Mesendoderm (in vitro differentiated cells): ENCODE results near the gene PRKAR2B.

Experiments
- DNase-seq: peaks from one replicate; pipeline ENCODE4 v3.0.0; 2013
- H2AK5ac ChIP-seq: 2 replicates; pipeline ENCODE4 v1.6.1; 2013; ENCODE audit warnings: low read length, inconsistent platforms
- H2BK120ac ChIP-seq: 2 replicates; pipeline ENCODE4 v1.6.1; 2013; ENCODE audit warnings: low read depth, mild to moderate bottlenecking, low read length, moderate library complexity, mixed read lengths
- H2BK15ac ChIP-seq: replicated peaks from 2 replicates; pipeline ENCODE4 v1.6.1; 2013; ENCODE audit warnings: low read depth, mild to moderate bottlenecking, moderate library complexity
- H2BK5ac ChIP-seq: 2 replicates; pipeline ENCODE4 v1.6.1; 2013; ENCODE audit warnings: low read length, inconsistent platforms
- H3K18ac ChIP-seq: 2 replicates; pipeline ENCODE4 v1.6.1; 2013; ENCODE audit warnings: mild to moderate bottlenecking, low read length, mixed read lengths
- H3K23ac ChIP-seq: one replicate; pipeline ENCODE4 v1.6.1; 2013; ENCODE audit warnings: low read length
- H3K27ac ChIP-seq: 2 replicates; pipeline ENCODE4 v1.5.1; 2013; ENCODE audit warnings: low read depth, mild to moderate bottlenecking, inconsistent platforms, low read length, moderate library complexity
- H3K27me3 ChIP-seq: 2 replicates; pipeline ENCODE4 v1.6.1; 2013; ENCODE audit warnings: low read length, control low read depth, mild to moderate bottlenecking, inconsistent platforms; ENCODE audit not compliant: insufficient read depth, poor library complexity
- H3K36me3 ChIP-seq: 2 replicates; pipeline ENCODE4 v1.6.1; 2013; ENCODE audit warnings: low read length, inconsistent platforms; ENCODE audit not compliant: control insufficient read depth, insufficient read depth
- H3K4ac ChIP-seq: one replicate; pipeline ENCODE4 v1.6.1; 2013; ENCODE audit warnings: low read depth, mild to moderate bottlenecking, low read length, moderate library complexity
- H3K4me1 ChIP-seq: 2 replicates; pipeline ENCODE4 v1.6.1; 2013; ENCODE audit warnings: low read depth, low read length, inconsistent platforms; ENCODE audit not compliant: control insufficient read depth
- H3K4me2 ChIP-seq: 2 replicates; pipeline ENCODE4 v1.6.1; 2013; ENCODE audit warnings: low read length
- H3K4me3 ChIP-seq: 2 replicates; pipeline ENCODE4 v1.5.1; 2013; ENCODE audit warnings: mild to moderate bottlenecking, low read length
- H3K56ac ChIP-seq: one replicate; pipeline ENCODE4 v1.6.1; 2013; ENCODE audit warnings: low read length
- H3K79me1 ChIP-seq: 2 replicates; pipeline ENCODE4 v1.6.1; 2013; ENCODE audit warnings: low read length, inconsistent platforms
- H3K79me2 ChIP-seq: 2 replicates; pipeline ENCODE4 v1.6.1; 2013; ENCODE audit warnings: mild to moderate bottlenecking, low read length; ENCODE audit not compliant: control insufficient read depth, insufficient read depth
- H3K9ac ChIP-seq: 2 replicates; pipeline ENCODE4 v1.6.1; 2013; ENCODE audit warnings: low read length, inconsistent platforms
- H4K5ac ChIP-seq: one replicate; pipeline ENCODE4 v1.6.1; 2013; ENCODE audit warnings: low read length
- H4K8ac ChIP-seq: one replicate; pipeline ENCODE4 v1.6.1; 2013; ENCODE audit warnings: low read depth, mild to moderate bottlenecking, control low read depth, low read length, moderate library complexity
- WGBS: extraction: QIAGEN DNeasy Blood & Tissue Kit; methylation state at CpG from one replicate; pipeline ENCODE4 v1.1.7; 2013; ENCODE audit warnings: low lambda C conversion rate, missing lambda C conversion rate; ENCODE audit not compliant: insufficient coverage; ENCODE audit errors: extremely low coverage; 5-methylcytosine and 5-hydroxymethylcytosine counted together

Gene PRKAR2B

DNA sequence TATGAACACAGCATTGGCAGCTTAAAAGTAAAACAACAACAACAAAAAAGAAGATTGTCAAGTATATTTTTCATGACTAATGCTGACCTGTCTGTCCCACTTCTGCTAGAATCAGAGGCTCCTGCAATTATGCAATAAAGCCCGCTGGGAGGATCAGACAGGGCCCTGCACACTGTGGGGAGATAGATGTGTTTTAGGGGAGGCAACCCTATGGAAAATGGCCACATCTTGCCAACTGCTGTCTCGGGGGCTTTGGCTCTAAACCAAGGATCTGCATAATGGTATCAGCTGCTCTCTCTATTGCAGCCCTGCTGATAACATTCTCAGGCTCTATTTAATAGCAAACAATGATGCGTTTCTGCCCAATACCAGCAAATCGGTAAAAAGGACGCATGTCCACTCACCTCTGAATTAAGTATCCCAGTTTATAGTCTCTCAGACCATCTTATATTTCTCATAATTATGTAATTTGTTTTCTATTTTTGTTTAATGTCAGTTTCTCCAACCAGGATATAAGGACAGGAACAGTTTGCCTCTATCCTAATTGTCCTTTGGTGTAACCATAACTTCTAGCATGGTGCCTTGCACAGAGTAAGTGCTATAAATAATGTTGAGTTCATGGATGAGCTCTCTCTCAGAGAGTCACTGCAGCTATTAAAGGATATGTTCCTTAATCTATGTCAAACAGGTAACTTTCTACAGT, 15.3 kb upstream of the PRKAR2B start:
- Histone ChIP-seq H2BK5ac (no peak overlapping the region), H3K27ac (no peak overlapping the region), H3K4me3 (no peak overlapping the region), H3K79me1 (no peaks in the 10 kb centered on the region), H3K9ac (no peak overlapping the region), H2BK120ac (no peak overlapping the region), H3K23ac (no peak overlapping the region), H2BK15ac (no peak overlapping the region), H4K5ac (no peak overlapping the region), H3K36me3 (no peaks in the 10 kb centered on the region), H4K8ac (no peak overlapping the region), H3K18ac (no peak overlapping the region), H3K4me1 (no peaks in the 10 kb centered on the region), H3K27me3 (no peaks in the 10 kb centered on the region), H3K4ac (no peak overlapping the region), H2AK5ac (no peak overlapping the region), H3K79me2 (no peaks in the 10 kb centered on the region), H3K56ac (no peak overlapping the region), H3K4me2 (no peak overlapping the region)
- no CpG with 5 or more reads among the region's 5 CpGs for WGBS
- no peak for DNase-seq

DNA sequence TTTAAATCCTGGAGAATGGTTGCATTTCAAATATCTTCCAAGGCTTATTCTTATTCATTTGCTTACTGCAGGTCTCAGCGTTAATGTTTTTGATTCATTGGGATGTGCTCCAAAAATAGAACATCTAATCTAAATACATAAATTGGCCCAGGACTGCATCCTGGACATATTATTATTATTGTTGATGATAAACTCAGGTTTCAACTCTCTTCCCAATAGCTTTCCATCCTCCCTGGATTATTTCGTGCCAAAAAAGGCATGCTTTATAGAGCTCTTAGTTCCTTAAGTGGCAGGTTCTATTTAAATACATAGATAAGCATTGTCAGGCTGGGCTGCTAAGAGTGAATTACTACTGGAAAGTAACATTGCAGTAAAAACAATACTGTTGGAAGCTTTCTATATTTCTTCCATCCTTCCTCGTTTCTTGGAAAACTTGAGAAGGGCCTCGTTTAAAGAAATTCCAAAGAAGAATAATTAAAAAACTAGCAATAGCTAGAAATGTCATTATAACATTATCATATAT, 14.7 kb upstream of the PRKAR2B start:
- no peak overlapping the region for H3K4ac ChIP-seq
- no peak overlapping the region for H4K8ac ChIP-seq
- H3K36me3 ChIP-seq = no peaks in the 10 kb centered on the region
- H3K4me2 ChIP-seq = no peak overlapping the region
- no peaks in the 10 kb centered on the region for H3K79me2 ChIP-seq
- H3K23ac ChIP-seq = no peak overlapping the region
- H3K9ac ChIP-seq = no peak overlapping the region
- no peak overlapping the region for H2BK120ac ChIP-seq
- no peak overlapping the region for H2BK15ac ChIP-seq
- no peak overlapping the region for H3K27ac ChIP-seq
- H2AK5ac ChIP-seq = no peak overlapping the region
- no CpG with 5 or more reads among the region's 4 CpGs for WGBS
- H4K5ac ChIP-seq = no peak overlapping the region
- H2BK5ac ChIP-seq = no peak overlapping the region
- H3K4me1 ChIP-seq = no peaks in the 10 kb centered on the region
- no peak overlapping the region for H3K18ac ChIP-seq
- no peak for DNase-seq
- no peak overlapping the region for H3K4me3 ChIP-seq
- no peak overlapping the region for H3K56ac ChIP-seq
- H3K79me1 ChIP-seq = no peaks in the 10 kb centered on the region
- no peaks in the 10 kb centered on the region for H3K27me3 ChIP-seq

DNA sequence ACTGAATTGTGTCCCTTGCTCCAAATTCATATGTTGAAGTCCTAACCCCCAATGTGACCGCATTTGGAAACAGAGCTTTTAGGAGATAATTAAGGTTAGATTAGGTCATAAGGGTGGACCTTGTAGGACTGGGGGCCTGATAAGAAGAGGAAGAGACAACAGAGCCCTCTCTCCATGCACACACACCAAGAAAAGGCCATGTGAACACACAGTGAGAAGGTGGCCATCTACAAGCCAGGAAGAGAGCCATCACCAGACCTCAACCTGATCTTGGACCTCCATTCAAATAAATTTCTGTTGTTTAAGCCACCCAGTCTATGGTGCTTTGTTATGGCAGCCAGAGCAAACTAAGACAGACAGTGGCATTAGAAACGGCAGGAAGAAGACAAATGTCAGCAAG, 12.5 kb upstream of the PRKAR2B start:
- WGBS = no CpG with 5 or more reads among the region's 2 CpGs
- H2BK120ac ChIP-seq = no peak overlapping the region
- H2BK15ac ChIP-seq = no peak overlapping the region
- H3K4ac ChIP-seq = no peak overlapping the region
- H3K79me2 ChIP-seq = no peaks in the 10 kb centered on the region
- H3K4me3 ChIP-seq = no peak overlapping the region
- no peak overlapping the region for H3K9ac ChIP-seq
- H4K5ac ChIP-seq = no peak overlapping the region
- H3K23ac ChIP-seq = no peak overlapping the region
- H3K27ac ChIP-seq = no peak overlapping the region
- H3K27me3 ChIP-seq = no peaks in the 10 kb centered on the region
- H3K18ac ChIP-seq = no peak overlapping the region
- H2BK5ac ChIP-seq = no peak overlapping the region
- DNase-seq = no peak
- H2AK5ac ChIP-seq = no peak overlapping the region
- no peak overlapping the region for H3K56ac ChIP-seq
- H3K4me2 ChIP-seq = no peak overlapping the region
- no peaks in the 10 kb centered on the region for H3K36me3 ChIP-seq
- no peaks in the 10 kb centered on the region for H3K79me1 ChIP-seq
- no peaks in the 10 kb centered on the region for H3K4me1 ChIP-seq
- no peak overlapping the region for H4K8ac ChIP-seq

DNA sequence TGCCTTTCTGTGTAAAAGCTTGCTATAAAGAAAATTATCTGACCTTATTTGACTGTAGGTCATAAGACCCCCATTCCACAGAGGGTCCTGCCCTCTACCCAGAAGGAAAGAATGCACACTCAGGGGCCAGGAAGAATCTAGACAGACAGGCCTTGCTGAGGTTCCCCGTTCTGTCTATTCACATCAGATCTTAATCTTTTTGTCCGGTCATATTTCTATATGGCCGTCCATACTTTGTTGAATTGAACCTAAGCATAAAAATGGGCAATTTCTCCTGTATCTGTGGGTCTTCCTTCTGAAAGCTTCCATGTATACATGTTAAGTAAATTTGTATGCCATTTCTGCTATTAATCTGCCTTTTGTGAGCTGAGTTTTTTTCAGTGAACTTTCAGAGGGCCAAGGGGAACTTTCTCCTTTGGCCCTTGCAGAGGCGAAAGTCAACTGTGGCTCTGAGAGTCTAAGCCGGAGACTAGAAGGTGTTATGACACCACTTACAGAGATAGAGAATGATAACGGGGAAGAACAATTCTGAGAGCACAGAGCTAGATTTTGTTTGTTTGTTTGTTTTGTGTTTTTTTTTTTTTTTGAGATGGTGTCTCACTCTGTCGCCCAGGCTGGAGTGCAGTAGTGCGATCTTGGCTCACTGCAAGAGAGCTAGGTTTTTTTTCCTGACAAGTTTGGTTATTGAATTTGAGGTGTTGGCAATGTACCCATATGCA, 11.6 kb upstream of the PRKAR2B start:
- Histone ChIP-seq H3K4me1 (no peaks in the 10 kb centered on the region), H2AK5ac (no peak overlapping the region), H3K18ac (no peak overlapping the region), H3K27ac (no peak overlapping the region), H3K56ac (no peak overlapping the region), H3K4me2 (no peak overlapping the region), H4K5ac (no peak overlapping the region), H3K79me1 (no peaks in the 10 kb centered on the region), H3K9ac (no peak overlapping the region), H3K4me3 (no peak overlapping the region), H3K23ac (no peak overlapping the region), H2BK15ac (no peak overlapping the region), H4K8ac (no peak overlapping the region), H3K27me3 (no peaks in the 10 kb centered on the region), H3K36me3 (no peaks in the 10 kb centered on the region), H2BK120ac (no peak overlapping the region), H2BK5ac (no peak overlapping the region), H3K4ac (no peak overlapping the region), H3K79me2 (no peaks in the 10 kb centered on the region)
- no CpG with 5 or more reads among the region's 8 CpGs for WGBS
- DNase-seq = no peak

GRCh38 chr7:107034553-107034952, 10.0 kb upstream of the PRKAR2B start:
- no peaks in the 10 kb centered on the region for H3K27me3 ChIP-seq
- H3K18ac ChIP-seq = no peak overlapping the region
- H2BK120ac ChIP-seq = no peak overlapping the region
- no peak overlapping the region for H3K56ac ChIP-seq
- H3K27ac ChIP-seq = no peak overlapping the region
- H3K4me2 ChIP-seq = no peak overlapping the region
- H2AK5ac ChIP-seq = no peak overlapping the region
- H3K36me3 ChIP-seq = no peaks in the 10 kb centered on the region
- no peak for DNase-seq
- H2BK5ac ChIP-seq = no peak overlapping the region
- no peak overlapping the region for H3K4me3 ChIP-seq
- no peak overlapping the region for H2BK15ac ChIP-seq
- H3K79me1 ChIP-seq = no peaks in the 10 kb centered on the region
- H4K8ac ChIP-seq = no peak overlapping the region
- WGBS = no CpG with 5 or more reads among the region's 1 CpG
- no peak overlapping the region for H4K5ac ChIP-seq
- no peaks in the 10 kb centered on the region for H3K79me2 ChIP-seq
- H3K4ac ChIP-seq = no peak overlapping the region
- H3K23ac ChIP-seq = no peak overlapping the region
- H3K4me1 ChIP-seq = peaks cover 2% of the 10 kb centered on the region
- no peak overlapping the region for H3K9ac ChIP-seq
